PC-9 (cell line): ENCODE results near the gene HTR2B. TPM values are rescaled to one million over a fixed set of nuclear protein-coding genes. Genes with fewer than 3 reads are reported as not detected.

Experiments
- BruUV-seq: library from RNA; stranded (reverse); fragments of 400-500 nt; replicated peaks from 2 replicates; lab custom pipeline; 2021; lab: Mats Ljungman, UMichigan
- CTCF ChIA-PET: fragments of 300-600 bp; sonication (Branson Sonifier 250); formaldehyde crosslinking; loops from one replicate; lab custom pipeline; 2022; ENCODE audit warnings: antibody characterized with exemption; lab: Charles Lee
- POLR2A ChIA-PET: fragments of 300-600 bp; sonication (Branson Sonifier 250); formaldehyde crosslinking; loops from one replicate; lab custom pipeline; 2022; ENCODE audit warnings: antibody characterized with exemption; ENCODE audit not compliant: unreplicated experiment; lab: Charles Lee
- DNase-seq, 2 experiments: peaks; one replicate each; pipeline versions ENCODE4 v3.0.0 to v3.0.0-alpha.2; 2015 to 2022; ENCODE audit warnings: mixed read lengths in 1 of 2
- H2AFZ ChIP-seq: fragments of 200-600 bp; sonication (generic); 2 replicates; pipeline ENCODE4 v1.8.1; 2017; ENCODE audit warnings: antibody characterized with exemption
- H3F3A ChIP-seq: fragments of 200-600 bp; sonication (generic); 2 replicates; pipeline ENCODE4 v1.8.1; 2017; ENCODE audit warnings: antibody characterized with exemption, mild to moderate bottlenecking, low read depth; ENCODE audit not compliant: insufficient read depth
- H3K27ac ChIP-seq: fragments of 200-600 bp; sonication (generic); 2 replicates; pipeline ENCODE4 v1.6.1; 2016; ENCODE audit warnings: mixed run types
- H3K27me3 ChIP-seq: fragments of 200-600 bp; sonication (generic); 2 replicates; pipeline ENCODE4 v1.6.1; 2016; ENCODE audit warnings: low read depth, mixed run types; ENCODE audit not compliant: insufficient read depth
- H3K36me3 ChIP-seq: fragments of 200-600 bp; sonication (generic); 2 replicates; pipeline ENCODE4 v1.6.1; 2016; ENCODE audit warnings: low read depth, mixed run types
- H3K4me1 ChIP-seq: fragments of 200-600 bp; sonication (generic); replicated peaks from 2 replicates; pipeline ENCODE4 v1.6.1; 2016; ENCODE audit warnings: mixed run types; ENCODE audit not compliant: insufficient read depth
- H3K4me2 ChIP-seq: fragments of 200-600 bp; sonication (generic); 2 replicates; pipeline ENCODE4 v1.6.1; 2017; ENCODE audit warnings: mixed run types
- H3K4me3 ChIP-seq: fragments of 200-600 bp; sonication (generic); 2 replicates; pipeline ENCODE4 v1.6.1; 2016; ENCODE audit warnings: mixed run types
- H3K79me2 ChIP-seq: fragments of 200-600 bp; sonication (generic); 2 replicates; pipeline ENCODE4 v1.6.1; 2017; ENCODE audit warnings: low read depth, mixed run types
- H3K9me2 ChIP-seq: fragments of 200-600 bp; sonication (generic); 2 replicates; pipeline ENCODE4 v1.8.1; 2017; ENCODE audit warnings: mild to moderate bottlenecking; ENCODE audit not compliant: insufficient read depth
- H3K9me3 ChIP-seq: fragments of 200-600 bp; sonication (generic); 2 replicates; pipeline ENCODE4 v1.8.1; 2016; ENCODE audit warnings: low read depth; ENCODE audit not compliant: insufficient read depth
- H4K20me1 ChIP-seq: fragments of 200-600 bp; sonication (generic); 2 replicates; pipeline ENCODE4 v1.8.1; 2017; ENCODE audit not compliant: insufficient read depth
- EZH2 ChIP-seq: fragments of 200-600 bp; sonication (generic); IDR thresholded peaks from 2 replicates; pipeline ENCODE4 v1.8.0; 2017; ENCODE audit warnings: antibody characterized with exemption, low read depth
- intact Hi-C: fragments of 100-400 bp; cut with micrococcal nuclease; formaldehyde crosslinking; loops from one replicate; pipeline ENCODE4 v1.10.0; 2022; ENCODE audit not compliant: unreplicated experiment
- total RNA-seq: library from RNA; stranded (reverse); gene quantifications from 2 replicates; pipeline ENCODE4 v1.2.3, GENCODE V29; 2021
- TF ChIP-seq, protein P1 (sequence below): fragments of 200-600 bp; sonication (generic); conservative IDR thresholded peaks from 2 replicates; pipeline ENCODE4 v1.6.1; 2017; ENCODE audit warnings: mixed run types, antibody characterized with exemption, mild to moderate bottlenecking, moderate library complexity

The HTR2B gene
- total RNA-seq, 1 experiment from 2014 or later, result not detected

DNA sequence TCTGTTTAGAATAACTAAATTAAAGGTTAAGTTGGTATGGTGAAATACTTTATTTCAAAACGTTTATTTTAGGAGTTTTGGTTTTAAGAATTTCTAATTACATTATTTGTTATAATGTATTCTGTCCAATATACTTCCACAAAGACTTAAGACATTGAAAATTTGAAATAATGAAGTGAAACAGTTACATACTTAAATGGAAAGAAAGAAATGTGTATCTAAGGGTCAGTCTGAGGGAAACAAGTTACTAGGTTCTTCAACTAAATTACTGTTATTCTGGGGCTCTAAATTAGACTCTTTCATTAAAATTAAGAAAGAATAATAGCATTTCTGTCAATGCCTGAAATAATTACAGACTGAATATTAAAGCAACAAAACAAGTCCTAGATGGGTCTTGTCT lies 7.7 kb downstream of the HTR2B start:
- H3K36me3 ChIP-seq, result peaks cover 14% of the 10 kb centered on the region; the same call in 1 of the 2 replicates
- H3K9me2 ChIP-seq, result no peaks in the 10 kb centered on the region
- no peaks in the 10 kb centered on the region for H3K9me3 ChIP-seq
- H2AFZ ChIP-seq, result no peak overlapping the region
- no TSS peak for BruUV-seq
- no peaks in the 10 kb centered on the region for H3K4me1 ChIP-seq
- DNase-seq, result no peak
- no peaks in the 10 kb centered on the region for H3K27me3 ChIP-seq
- no peaks in the 10 kb centered on the region for H3F3A ChIP-seq
- peaks cover 16% of the 10 kb centered on the region for H4K20me1 ChIP-seq
- H3K4me3 ChIP-seq, result no peak overlapping the region
- ChIA-PET POLR2A (interaction anchor here (0.6 kb wide), 1 partner anchor 280 kb away, joined by 3 read pairs; no protein-coding TSS in a partner anchor), CTCF (no interaction called here)
- no peak overlapping the region for H3K27ac ChIP-seq
- H3K79me2 ChIP-seq, result peaks cover 8% of the 10 kb centered on the region; the same call in 1 of the 2 replicates
- intact Hi-C loops, result no loop called here
- TF ChIP-seq EZH2, result no peak
- TF ChIP-seq, protein P1, sequence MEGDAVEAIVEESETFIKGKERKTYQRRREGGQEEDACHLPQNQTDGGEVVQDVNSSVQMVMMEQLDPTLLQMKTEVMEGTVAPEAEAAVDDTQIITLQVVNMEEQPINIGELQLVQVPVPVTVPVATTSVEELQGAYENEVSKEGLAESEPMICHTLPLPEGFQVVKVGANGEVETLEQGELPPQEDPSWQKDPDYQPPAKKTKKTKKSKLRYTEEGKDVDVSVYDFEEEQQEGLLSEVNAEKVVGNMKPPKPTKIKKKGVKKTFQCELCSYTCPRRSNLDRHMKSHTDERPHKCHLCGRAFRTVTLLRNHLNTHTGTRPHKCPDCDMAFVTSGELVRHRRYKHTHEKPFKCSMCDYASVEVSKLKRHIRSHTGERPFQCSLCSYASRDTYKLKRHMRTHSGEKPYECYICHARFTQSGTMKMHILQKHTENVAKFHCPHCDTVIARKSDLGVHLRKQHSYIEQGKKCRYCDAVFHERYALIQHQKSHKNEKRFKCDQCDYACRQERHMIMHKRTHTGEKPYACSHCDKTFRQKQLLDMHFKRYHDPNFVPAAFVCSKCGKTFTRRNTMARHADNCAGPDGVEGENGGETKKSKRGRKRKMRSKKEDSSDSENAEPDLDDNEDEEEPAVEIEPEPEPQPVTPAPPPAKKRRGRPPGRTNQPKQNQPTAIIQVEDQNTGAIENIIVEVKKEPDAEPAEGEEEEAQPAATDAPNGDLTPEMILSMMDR, result no peak
- H3K4me2 ChIP-seq, result no peak overlapping the region

DNA sequence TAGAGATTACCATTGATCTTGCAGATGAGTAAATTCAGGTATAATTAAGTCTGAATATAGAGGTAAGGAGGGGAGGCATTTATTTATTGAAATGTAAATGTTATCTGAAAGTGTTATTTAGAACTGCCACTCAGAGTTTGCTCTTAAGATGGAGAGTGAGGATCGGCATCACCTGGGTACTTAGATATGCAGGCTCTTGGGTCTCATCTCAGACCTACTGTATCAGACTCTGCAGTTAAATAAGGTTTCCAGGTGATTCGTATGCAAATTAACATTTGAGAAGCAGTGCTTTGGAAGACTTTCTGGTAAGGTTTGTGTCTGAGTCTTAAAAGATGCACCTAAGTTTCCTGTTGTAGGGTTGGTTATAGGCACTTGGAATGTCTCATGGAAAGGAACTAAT lies 9.2 kb downstream of the HTR2B start:
- ChIA-PET CTCF (no interaction called here), POLR2A (no interaction called here)
- no peak overlapping the region for H2AFZ ChIP-seq
- H3F3A ChIP-seq, result no peaks in the 10 kb centered on the region
- H3K4me1 ChIP-seq, result no peaks in the 10 kb centered on the region
- no peaks in the 10 kb centered on the region for H3K27me3 ChIP-seq
- BruUV-seq, result no TSS peak
- H3K4me3 ChIP-seq, result no peak overlapping the region
- no peak overlapping the region for H3K4me2 ChIP-seq
- intact Hi-C loops, result no loop called here
- H3K27ac ChIP-seq, result no peak overlapping the region
- no peak for DNase-seq
- no peaks in the 10 kb centered on the region for H3K9me3 ChIP-seq
- TF ChIP-seq, protein P1, result no peak
- no peak for TF ChIP-seq EZH2
- peaks cover 16% of the 10 kb centered on the region for H4K20me1 ChIP-seq
- no peaks in the 10 kb centered on the region for H3K9me2 ChIP-seq
- H3K36me3 ChIP-seq, result peaks cover 23% of the 10 kb centered on the region; the same call in 1 of the 2 replicates
- H3K79me2 ChIP-seq, result 0 out of 2 replicates have a peak, but pooled peaks cover 3% of the 10 kb centered on the region

GRCh38 chr2:231113489-231113888 lies 11.4 kb downstream of the HTR2B start:
- no peak overlapping the region for H2AFZ ChIP-seq
- no peaks in the 10 kb centered on the region for H3K9me2 ChIP-seq
- ChIA-PET CTCF (no interaction called here), POLR2A (no interaction called here)
- no peak for DNase-seq
- H3K27me3 ChIP-seq, result no peaks in the 10 kb centered on the region
- no peak overlapping the region for H3K4me3 ChIP-seq
- H3K4me1 ChIP-seq, result no peaks in the 10 kb centered on the region
- H3F3A ChIP-seq, result 0 out of 2 replicates have a peak, but pooled peaks cover 3% of the 10 kb centered on the region
- intact Hi-C loops, result no loop called here
- TF ChIP-seq EZH2, result no peak
- TF ChIP-seq, protein P1, result no peak
- H3K79me2 ChIP-seq, result peaks cover 3% of the 10 kb centered on the region; the same call in 1 of the 2 replicates
- H4K20me1 ChIP-seq, result peaks cover 16% of the 10 kb centered on the region
- H3K36me3 ChIP-seq, result peaks cover 20% of the 10 kb centered on the region; the same call in 1 of the 2 replicates
- BruUV-seq, result no TSS peak
- no peak overlapping the region for H3K4me2 ChIP-seq
- H3K9me3 ChIP-seq, result no peaks in the 10 kb centered on the region
- no peak overlapping the region for H3K27ac ChIP-seq
